ENCODE measurements around the gene C14orf180.

DNA sequence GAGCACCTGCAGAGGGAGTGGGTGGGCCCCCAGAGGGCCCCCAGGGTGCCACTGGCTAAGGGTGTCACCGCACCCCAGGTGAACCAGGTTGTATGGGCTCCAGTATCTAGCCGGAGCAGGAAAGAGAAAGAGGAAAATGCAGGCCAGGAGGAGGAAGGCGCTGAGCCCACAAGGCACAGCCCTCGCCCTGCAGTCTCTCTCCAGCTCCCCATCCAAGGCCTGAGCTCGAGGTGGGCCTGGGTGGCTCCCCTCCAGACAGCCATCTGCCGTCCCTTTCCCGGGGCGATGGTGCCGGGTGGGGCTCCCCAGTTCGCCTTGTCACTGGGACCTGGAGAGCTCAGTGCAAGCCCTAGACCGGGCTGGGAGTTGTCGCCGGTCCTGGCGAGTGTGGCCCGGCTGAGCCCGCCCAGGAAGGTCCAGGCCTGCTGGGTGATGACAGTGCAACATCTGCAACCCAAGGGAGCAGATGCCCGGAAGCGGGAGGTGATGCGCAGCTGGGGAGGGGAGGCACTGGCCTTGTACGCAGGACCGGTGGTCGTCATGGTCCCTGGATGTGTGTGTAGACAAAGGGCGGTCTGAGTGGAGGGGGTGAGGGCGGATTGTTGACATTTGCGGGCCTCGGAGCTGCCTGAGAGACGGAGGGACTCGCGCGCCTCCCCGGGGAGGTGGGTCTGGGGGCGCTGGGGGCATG is 24.3 kb downstream of the C14orf180 start:
- no peak for TF ChIP-seq TCF7 (CRISPR knock-in tag; IDR thresholded peaks at IDR 0.05; ENCODE audit: low read depth)
- TF ChIP-seq, protein P1, sequence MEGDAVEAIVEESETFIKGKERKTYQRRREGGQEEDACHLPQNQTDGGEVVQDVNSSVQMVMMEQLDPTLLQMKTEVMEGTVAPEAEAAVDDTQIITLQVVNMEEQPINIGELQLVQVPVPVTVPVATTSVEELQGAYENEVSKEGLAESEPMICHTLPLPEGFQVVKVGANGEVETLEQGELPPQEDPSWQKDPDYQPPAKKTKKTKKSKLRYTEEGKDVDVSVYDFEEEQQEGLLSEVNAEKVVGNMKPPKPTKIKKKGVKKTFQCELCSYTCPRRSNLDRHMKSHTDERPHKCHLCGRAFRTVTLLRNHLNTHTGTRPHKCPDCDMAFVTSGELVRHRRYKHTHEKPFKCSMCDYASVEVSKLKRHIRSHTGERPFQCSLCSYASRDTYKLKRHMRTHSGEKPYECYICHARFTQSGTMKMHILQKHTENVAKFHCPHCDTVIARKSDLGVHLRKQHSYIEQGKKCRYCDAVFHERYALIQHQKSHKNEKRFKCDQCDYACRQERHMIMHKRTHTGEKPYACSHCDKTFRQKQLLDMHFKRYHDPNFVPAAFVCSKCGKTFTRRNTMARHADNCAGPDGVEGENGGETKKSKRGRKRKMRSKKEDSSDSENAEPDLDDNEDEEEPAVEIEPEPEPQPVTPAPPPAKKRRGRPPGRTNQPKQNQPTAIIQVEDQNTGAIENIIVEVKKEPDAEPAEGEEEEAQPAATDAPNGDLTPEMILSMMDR (IDR thresholded peaks at IDR 0.05), result no peak
- no peak for TF ChIP-seq JUN (CRISPR knock-in tag; IDR thresholded peaks at IDR 0.05)
- TF ChIP-seq, protein P2, sequence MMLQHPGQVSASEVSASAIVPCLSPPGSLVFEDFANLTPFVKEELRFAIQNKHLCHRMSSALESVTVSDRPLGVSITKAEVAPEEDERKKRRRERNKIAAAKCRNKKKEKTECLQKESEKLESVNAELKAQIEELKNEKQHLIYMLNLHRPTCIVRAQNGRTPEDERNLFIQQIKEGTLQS (CRISPR knock-in tag; conservative IDR thresholded peaks at IDR 0.05), result no peak
- TF ChIP-seq ZNF121 (CRISPR knock-in tag; IDR thresholded peaks at IDR 0.05), result no peak
